Mononuclear cell (primary cell): ENCODE results near the gene ACSF3. TPM values are rescaled to one million over a fixed set of nuclear protein-coding genes. Genes with fewer than 3 reads are reported as not detected.
"Not testable (repeated sequence)": the region's sequence is repeated elsewhere in the genome, so short reads cannot be mapped to it uniquely, and the experiment has no call there.

ENCODE experiments used
- H3K27me3 ChIP-seq: 2 replicates; pipeline ENCODE4 v1.6.0; 2011; ENCODE audit warnings: low read length, control low read depth; ENCODE audit not compliant: insufficient read depth
- H3K4me1 ChIP-seq: 2 replicates; pipeline ENCODE4 v1.5.1; 2011; ENCODE audit warnings: mild to moderate bottlenecking, low read length, control low read depth; ENCODE audit not compliant: insufficient read depth
- H3K4me3 ChIP-seq: 2 replicates; pipeline ENCODE4 v1.5.1; 2011; ENCODE audit warnings: mild to moderate bottlenecking, low read length, moderate library complexity
- H3K9me3 ChIP-seq: 2 replicates; pipeline ENCODE4 v1.5.1; 2011; ENCODE audit warnings: low read depth, mild to moderate bottlenecking, control low read depth, low read length
- total RNA-seq: library from RNA; depleted of rRNA; stranded (reverse); fragments of >200 nt; gene quantifications from one replicate; pipeline ENCODE4 v1.2.3, GENCODE V29; 2012

Gene ACSF3
- total RNA-seq, 1 donor = 20.9 TPM

- no peak overlapping the region for H3K4me3 ChIP-seq
- no peaks in the 10 kb centered on the region for H3K9me3 ChIP-seq
- H3K27me3 ChIP-seq = no peaks in the 10 kb centered on the region
- H3K4me1 ChIP-seq = no peaks in the 10 kb centered on the region
These were observed 91.0 kb downstream of the ACSF3 start for GRCh38 chr16:89184677-89184932.

- no peaks in the 10 kb centered on the region for H3K4me1 ChIP-seq
- no peaks in the 10 kb centered on the region for H3K9me3 ChIP-seq
- H3K4me3 ChIP-seq = no peak overlapping the region
- no peaks in the 10 kb centered on the region for H3K27me3 ChIP-seq
These were observed 91.5 kb downstream of the ACSF3 start for GRCh38 chr16:89184933-89185794.

- H3K4me1 ChIP-seq, H3K27me3 ChIP-seq, H3K9me3 ChIP-seq, H3K4me3 ChIP-seq: not testable (repeated sequence)
These were observed 92.4 kb downstream of the ACSF3 start for GRCh38 chr16:89185887-89186592.

DNA sequence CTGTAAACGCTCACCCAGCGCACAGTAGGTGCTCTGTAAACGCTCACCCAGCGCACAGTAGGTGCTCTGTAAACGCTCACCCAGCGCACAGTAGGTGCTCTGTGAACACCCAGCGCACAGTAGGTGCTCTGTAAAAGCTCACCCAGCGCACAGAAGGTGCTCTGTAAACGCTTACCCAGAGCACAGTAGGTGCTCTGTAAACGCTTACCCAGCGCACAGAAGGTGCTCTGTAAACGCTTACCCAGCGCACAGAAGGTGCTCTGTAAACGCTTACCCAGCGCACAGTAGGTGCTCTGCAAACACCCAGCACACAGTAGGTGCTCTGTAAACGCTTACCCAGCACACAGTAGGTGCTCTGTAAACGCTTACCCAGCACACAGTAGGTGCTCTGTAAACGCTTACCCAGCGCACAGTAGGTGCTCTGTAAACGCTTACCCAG, 93.0 kb downstream of the ACSF3 start:
- not testable (repeated sequence) for H3K9me3 ChIP-seq, H3K4me3 ChIP-seq, H3K27me3 ChIP-seq, H3K4me1 ChIP-seq

DNA sequence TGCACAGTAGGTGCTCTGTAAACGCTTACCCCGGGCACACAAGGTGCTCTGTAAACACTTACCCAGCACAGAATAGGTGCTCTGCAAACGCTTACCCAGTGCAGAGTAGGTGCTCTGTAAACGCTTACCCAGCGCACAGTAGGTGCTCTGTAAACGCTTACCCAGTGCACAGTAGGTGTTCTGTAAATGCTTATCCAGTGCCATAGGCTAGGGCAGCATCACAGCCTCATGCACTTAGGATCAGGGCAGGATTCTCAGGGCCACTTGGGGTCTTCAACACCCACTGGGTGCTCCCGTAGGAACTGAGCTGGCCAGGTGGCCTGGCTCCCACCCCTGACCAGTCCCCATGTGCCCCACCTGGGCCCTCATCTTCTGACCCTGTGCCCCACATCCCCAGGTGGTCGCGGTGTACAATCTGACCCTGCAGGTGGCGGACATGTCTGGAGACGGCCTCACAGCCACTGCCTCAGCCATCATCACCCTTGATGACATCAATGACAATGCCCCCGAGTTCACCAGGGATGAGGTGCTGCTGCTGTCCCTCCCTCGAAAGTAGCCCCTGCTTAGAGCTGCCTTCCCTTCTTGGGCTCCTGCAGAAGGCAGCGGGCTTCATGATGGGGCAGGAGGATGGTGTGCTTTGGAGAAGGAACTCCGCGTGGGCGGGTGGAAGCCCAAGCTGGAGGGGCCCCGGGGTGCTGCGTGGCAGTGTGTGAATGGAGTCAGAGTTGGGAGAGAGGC, 93.5 kb downstream of the ACSF3 start:
- Histone ChIP-seq H3K4me3 (no peak overlapping the region), H3K9me3 (no peaks in the 10 kb centered on the region), H3K27me3 (no peaks in the 10 kb centered on the region), H3K4me1 (peaks cover 3% of the 10 kb centered on the region)

DNA sequence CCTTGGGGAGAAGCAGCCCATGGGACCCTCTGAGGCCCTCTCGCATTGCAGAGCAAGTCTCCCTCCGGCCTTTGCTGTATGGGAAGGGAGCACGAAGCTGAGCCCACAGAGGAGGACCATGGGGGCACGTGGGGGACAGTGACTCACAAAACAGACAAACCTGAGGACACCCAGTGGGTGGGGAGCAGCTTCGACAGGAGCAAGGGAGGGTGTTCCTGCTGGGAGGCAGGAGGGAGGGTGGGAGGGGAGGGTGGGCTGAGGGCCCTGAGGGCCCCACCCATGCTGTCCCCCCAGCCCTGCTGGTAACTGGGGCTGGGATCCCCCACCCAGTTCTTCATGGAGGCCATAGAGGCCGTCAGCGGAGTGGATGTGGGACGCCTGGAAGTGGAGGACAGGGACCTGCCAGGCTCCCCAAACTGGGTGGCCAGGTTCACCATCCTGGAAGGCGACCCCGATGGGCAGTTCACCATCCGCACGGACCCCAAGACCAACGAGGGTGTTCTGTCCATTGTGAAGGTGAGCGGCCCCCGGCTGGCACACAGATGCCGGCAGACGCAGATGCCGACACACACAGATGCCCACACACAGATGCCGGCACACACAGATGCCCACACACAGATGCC, 94.2 kb downstream of the ACSF3 start:
- Histone ChIP-seq H3K9me3 (no peaks in the 10 kb centered on the region), H3K27me3 (no peaks in the 10 kb centered on the region), H3K4me3 (no peak overlapping the region), H3K4me1 (peaks cover 4% of the 10 kb centered on the region)

- not testable (repeated sequence) for H3K27me3 ChIP-seq, H3K4me3 ChIP-seq, H3K9me3 ChIP-seq, H3K4me1 ChIP-seq
These were observed 95.1 kb downstream of the ACSF3 start for GRCh38 chr16:89188471-89189357.

DNA sequence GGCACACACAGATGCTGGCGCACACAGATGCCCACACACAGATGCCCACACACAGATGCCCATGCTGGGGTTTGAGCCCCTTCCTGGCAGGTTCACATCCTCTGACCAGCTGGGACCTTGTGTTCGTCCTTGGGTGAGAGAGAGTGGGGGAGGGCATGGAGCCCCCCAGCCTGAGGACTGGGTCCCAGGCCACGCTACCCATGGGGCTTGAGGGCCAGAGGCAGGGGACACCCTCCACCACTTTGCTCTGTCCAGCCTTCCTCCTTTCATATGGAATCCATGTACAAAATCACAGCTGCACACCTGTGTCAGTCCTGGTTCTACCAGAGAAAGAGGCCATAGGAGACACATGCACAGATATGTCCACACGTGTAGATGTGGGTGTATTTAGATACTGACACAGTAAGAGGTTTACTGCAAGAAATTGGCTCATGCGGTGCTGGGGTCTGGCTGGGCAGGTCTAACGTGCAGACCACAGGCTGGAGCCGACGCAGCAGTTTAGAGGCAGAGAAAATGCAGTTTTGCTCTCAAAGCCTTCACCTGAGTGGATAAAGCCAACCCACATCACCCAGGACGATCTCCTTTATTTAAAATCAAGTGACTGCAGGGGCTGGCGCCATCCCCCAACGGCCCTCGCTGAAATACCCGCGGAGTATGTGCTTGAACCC, 95.8 kb downstream of the ACSF3 start:
- Histone ChIP-seq H3K4me1 (peaks cover 4% of the 10 kb centered on the region), H3K27me3 (no peaks in the 10 kb centered on the region), H3K9me3 (no peaks in the 10 kb centered on the region), H3K4me3 (no peak overlapping the region)

- no peaks in the 10 kb centered on the region for H3K9me3 ChIP-seq
- peaks cover 4% of the 10 kb centered on the region for H3K4me1 ChIP-seq
- no peak overlapping the region for H3K4me3 ChIP-seq
- no peaks in the 10 kb centered on the region for H3K27me3 ChIP-seq
These were observed 96.7 kb downstream of the ACSF3 start for GRCh38 chr16:89190150-89190958.

DNA sequence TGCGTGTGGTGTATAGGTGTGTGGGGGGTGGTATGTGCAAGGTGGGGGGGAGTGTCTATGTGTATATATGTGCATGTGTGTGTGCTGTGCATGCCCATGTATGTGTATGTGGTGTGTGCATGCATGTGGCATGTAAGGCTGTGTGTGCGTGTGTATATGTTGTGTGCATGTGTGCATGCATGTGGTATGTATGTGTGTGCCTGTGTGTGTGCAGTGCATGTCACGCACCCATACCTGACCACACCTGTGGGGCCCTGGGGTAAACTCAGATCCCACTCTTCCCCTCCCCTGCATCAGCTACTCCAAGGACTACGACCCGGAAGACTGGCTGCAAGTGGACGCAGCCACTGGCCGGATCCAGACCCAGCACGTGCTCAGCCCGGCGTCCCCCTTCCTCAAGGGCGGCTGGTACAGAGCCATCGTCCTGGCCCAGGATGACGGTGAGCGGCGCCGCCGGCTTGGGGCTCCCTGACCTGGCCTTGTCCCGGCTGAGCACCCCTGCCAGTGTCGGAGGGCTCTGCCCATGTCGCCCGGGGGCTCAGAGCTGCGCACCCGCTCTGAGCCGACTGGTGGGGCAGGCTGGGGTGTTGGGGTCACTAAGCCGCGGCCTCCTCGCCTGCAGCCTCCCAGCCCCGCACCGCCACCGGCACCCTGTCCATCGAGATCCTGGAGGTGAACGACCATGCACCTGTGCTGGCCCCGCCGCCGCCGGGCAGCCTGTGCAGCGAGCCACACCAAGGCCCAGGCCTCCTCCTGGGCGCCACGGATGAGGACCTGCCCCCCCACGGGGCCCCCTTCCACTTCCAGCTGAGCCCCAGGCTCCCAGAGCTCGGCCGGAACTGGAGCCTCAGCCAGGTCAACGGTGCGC, 97.6 kb downstream of the ACSF3 start:
- H3K4me1 ChIP-seq = peaks cover 4% of the 10 kb centered on the region
- no peak overlapping the region for H3K4me3 ChIP-seq
- H3K27me3 ChIP-seq = no peaks in the 10 kb centered on the region

DNA sequence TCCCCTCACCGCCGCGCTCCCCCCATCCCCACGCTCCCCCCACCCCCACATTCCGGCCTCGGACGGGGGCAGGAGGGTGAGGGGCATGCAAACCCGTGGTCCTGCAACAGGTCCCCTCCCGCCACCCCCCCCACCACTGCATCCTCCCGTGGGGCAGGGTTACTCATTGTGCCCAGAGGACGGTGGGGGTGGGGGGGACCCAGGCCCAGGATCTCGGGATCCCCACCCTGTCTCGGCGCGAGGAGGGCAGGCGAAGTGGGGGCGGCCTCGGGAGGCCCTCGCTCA, 98.2 kb downstream of the ACSF3 start:
- H3K27me3 ChIP-seq = no peaks in the 10 kb centered on the region
- no peak overlapping the region for H3K4me3 ChIP-seq
- no peaks in the 10 kb centered on the region for H3K9me3 ChIP-seq
- H3K4me1 ChIP-seq = peaks cover 4% of the 10 kb centered on the region

More for the DNA sequence above, 97.6 kb downstream of the ACSF3 start:
- no peaks in the 10 kb centered on the region for H3K9me3 ChIP-seq

DNA sequence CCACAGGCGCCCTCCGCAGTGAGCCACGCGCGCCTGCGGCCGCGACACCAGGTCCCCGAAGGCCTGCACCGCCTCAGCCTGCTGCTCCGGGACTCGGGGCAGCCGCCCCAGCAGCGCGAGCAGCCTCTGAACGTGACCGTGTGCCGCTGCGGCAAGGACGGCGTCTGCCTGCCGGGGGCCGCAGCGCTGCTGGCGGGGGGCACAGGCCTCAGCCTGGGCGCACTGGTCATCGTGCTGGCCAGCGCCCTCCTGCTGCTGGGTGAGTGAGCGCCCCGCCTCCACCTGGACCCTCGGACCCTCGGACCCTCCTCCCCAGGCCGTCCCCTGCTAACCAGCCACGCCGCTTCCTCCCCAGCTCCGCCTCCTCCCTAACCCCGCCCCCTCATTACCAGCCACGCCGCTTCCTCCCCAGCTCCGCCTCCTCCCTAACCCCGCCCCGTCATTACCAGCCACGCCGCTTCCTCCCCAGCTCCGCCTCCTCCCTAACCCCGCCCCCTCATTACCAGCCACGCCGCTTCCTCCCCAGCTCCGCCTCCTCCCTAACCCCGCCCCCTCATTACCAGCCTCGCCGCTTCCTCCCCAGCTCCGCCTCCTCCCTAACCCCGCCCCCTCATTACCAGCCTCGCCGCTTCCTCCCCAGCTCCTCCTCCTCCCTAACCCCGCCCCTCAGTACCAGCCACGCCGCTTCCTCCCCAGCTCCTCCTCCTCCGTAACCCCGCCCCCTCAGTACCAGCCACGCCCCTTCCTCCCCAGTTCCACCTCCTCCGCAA, 98.7 kb downstream of the ACSF3 start:
- H3K9me3 ChIP-seq, H3K4me3 ChIP-seq, H3K4me1 ChIP-seq, H3K27me3 ChIP-seq: not testable (repeated sequence)
